ENCODE data around the gene ZNF460. TPM values are rescaled to one million over a fixed set of nuclear protein-coding genes. Genes with fewer than 3 reads are reported as not detected.

The ZNF460 gene
- total and polyA plus RNA-seq, 2 donors (not counting 1 experiment from before 2014, with no cell fraction given), result 8.4 to 90.5 TPM

DNA sequence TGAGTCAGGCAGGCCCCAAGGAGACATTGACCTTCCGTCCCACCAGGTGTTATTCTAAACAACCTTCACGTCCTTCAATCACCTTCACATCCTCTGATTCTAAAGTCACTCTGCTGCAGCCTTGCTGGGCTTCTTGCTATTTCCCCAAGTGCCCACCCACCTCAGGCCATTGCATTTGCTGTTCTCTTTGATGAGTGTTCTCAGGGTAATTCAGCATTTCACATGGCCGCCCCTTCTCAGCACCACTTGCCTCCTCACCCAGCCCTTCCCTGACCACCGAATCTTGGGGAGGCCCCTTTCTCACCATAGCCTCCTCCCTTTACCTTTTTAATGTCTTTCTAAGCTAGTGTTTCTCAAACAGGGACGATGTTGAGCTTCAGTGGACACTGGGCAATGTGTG is 35.2 kb upstream of the ZNF460 start:
- H3K4me3 Mint-ChIP-seq, result no peak overlapping the region
- H3K27ac Mint-ChIP-seq, result no peak overlapping the region
- TF ChIP-seq EZH2 (IDR thresholded peaks at IDR 0.05; ENCODE audit: borderline replicate concordance, insufficient read depth, low read depth, low read length, poor library complexity, severe bottlenecking), result no peak
- TF ChIP-seq, protein P1, sequence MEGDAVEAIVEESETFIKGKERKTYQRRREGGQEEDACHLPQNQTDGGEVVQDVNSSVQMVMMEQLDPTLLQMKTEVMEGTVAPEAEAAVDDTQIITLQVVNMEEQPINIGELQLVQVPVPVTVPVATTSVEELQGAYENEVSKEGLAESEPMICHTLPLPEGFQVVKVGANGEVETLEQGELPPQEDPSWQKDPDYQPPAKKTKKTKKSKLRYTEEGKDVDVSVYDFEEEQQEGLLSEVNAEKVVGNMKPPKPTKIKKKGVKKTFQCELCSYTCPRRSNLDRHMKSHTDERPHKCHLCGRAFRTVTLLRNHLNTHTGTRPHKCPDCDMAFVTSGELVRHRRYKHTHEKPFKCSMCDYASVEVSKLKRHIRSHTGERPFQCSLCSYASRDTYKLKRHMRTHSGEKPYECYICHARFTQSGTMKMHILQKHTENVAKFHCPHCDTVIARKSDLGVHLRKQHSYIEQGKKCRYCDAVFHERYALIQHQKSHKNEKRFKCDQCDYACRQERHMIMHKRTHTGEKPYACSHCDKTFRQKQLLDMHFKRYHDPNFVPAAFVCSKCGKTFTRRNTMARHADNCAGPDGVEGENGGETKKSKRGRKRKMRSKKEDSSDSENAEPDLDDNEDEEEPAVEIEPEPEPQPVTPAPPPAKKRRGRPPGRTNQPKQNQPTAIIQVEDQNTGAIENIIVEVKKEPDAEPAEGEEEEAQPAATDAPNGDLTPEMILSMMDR (IDR thresholded peaks at IDR 0.05), result no peak
- DNase-seq (no peak), ATAC-seq (ENCODE audit: low read depth) (no peak)
- no peak overlapping the region for H3K4me3 ChIP-seq (ENCODE audit: control extremely low read depth in 1 of 5, extremely low read depth in 1 of 5, insufficient read depth in 1 of 5, low read depth in 2 of 5, low read length in 4 of 5)
- H4K20me1 ChIP-seq (ENCODE audit: control insufficient read depth, insufficient read depth, low read length, poor library complexity, severe bottlenecking), result peaks cover 5% of the 10 kb centered on the region
- H3K9me3 Mint-ChIP-seq (ENCODE audit: insufficient read depth), result no peaks in the 10 kb centered on the region
- no peaks in the 10 kb centered on the region for H3K27me3 ChIP-seq (replicated peaks in 1 of 4; ENCODE audit: control extremely low read depth in 1 of 4, control insufficient read depth in 3 of 4, insufficient read depth in 4 of 4, low read length in 3 of 4)
- peaks cover 12 to 37% of the 10 kb centered on the region in 2 experiments for H3K36me3 ChIP-seq (replicated peaks in 1 of 2; ENCODE audit: control extremely low read depth in 1 of 2, control insufficient read depth in 1 of 2, extremely low read depth in 1 of 2, insufficient read depth in 2 of 2, low read length in 1 of 2)
- intact Hi-C loops (cut with micrococcal nuclease), result no loop called here
- H3K4me1 ChIP-seq (ENCODE audit: control insufficient read depth in 2 of 2, insufficient read depth in 2 of 2, low read length in 2 of 2), result peaks cover 16 to 17% of the 10 kb centered on the region in 2 donors
- H3K9me3 ChIP-seq (ENCODE audit: control extremely low read depth in 1 of 3, control insufficient read depth in 2 of 3, insufficient read depth in 1 of 3, low read length in 2 of 3), result no peaks in the 10 kb centered on the region
- peaks cover 33% of the 10 kb centered on the region for H3K4me1 Mint-ChIP-seq
- no peak overlapping the region for H3K27ac ChIP-seq (ENCODE audit: low read length in 2 of 2)
- CTCF ChIA-PET, result no interaction called here
- peaks cover 48% of the 10 kb centered on the region for H3K79me2 ChIP-seq (ENCODE audit: control insufficient read depth, insufficient read depth, low read length)
- 100% methylated on average over 1 of the region's 5 CpGs for WGBS (ENCODE audit: insufficient coverage)
- no peak overlapping the region for H3K4me2 ChIP-seq (replicated peaks; ENCODE audit: low read depth, low read length, poor library complexity, severe bottlenecking)
- no peak overlapping the region for H3K9ac ChIP-seq (ENCODE audit: low read length)
- POLR2A ChIA-PET, result no interaction called here
- H3K27me3 Mint-ChIP-seq, result no peaks in the 10 kb centered on the region
- no peak overlapping the region for H2AFZ ChIP-seq (ENCODE audit: insufficient read depth, low read depth, low read length, poor library complexity, severe bottlenecking)

DNA sequence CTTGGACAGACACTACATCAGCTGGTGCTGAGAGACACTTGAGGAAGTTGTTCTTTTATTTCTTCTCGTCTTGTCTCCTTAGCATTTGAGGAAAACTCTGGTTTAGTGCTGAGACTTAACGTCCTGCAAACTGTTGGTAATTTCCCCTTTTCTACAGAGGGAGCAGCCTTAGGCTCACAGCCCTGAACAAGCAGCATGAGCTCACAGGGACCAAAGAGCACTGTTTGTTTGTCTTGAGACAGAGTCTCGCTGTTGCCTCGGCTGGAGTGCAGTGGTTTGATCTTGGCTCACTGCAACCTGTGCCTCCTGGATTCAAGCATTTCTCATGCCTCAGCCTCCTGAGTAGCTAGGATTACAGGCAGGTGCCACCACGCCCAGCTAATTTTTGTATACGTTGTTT is 34.3 kb upstream of the ZNF460 start:
- no peak overlapping the region for H2AFZ ChIP-seq (ENCODE audit: insufficient read depth, low read depth, low read length, poor library complexity, severe bottlenecking)
- WGBS (ENCODE audit: insufficient coverage), result 94% methylated on average over 6 of the region's 6 CpGs
- DNase-seq, result no peak
- CTCF ChIA-PET, result no interaction called here
- H3K27ac ChIP-seq (ENCODE audit: low read length in 2 of 2), result no peak overlapping the region
- H3K4me3 ChIP-seq (ENCODE audit: control extremely low read depth in 1 of 5, extremely low read depth in 1 of 5, insufficient read depth in 1 of 5, low read depth in 2 of 5, low read length in 4 of 5), result no peak overlapping the region
- H3K9me3 Mint-ChIP-seq (ENCODE audit: insufficient read depth), result no peaks in the 10 kb centered on the region
- peaks cover 26% of the 10 kb centered on the region for H3K4me1 Mint-ChIP-seq
- no peak overlapping the region for H3K9ac ChIP-seq (ENCODE audit: low read length)
- peaks cover 5% of the 10 kb centered on the region for H4K20me1 ChIP-seq (ENCODE audit: control insufficient read depth, insufficient read depth, low read length, poor library complexity, severe bottlenecking)
- H3K4me2 ChIP-seq (replicated peaks; ENCODE audit: low read depth, low read length, poor library complexity, severe bottlenecking), result no peak overlapping the region
- H3K36me3 ChIP-seq (replicated peaks in 1 of 2; ENCODE audit: control extremely low read depth in 1 of 2, control insufficient read depth in 1 of 2, extremely low read depth in 1 of 2, insufficient read depth in 2 of 2, low read length in 1 of 2), result peaks cover 15 to 43% of the 10 kb centered on the region in 2 experiments
- intact Hi-C loops (cut with micrococcal nuclease), result no loop called here
- TF ChIP-seq, protein P1 (IDR thresholded peaks at IDR 0.05), result no peak
- TF ChIP-seq EZH2 (IDR thresholded peaks at IDR 0.05; ENCODE audit: borderline replicate concordance, insufficient read depth, low read depth, low read length, poor library complexity, severe bottlenecking), result no peak
- no peak overlapping the region for H3K27ac Mint-ChIP-seq
- H3K27me3 ChIP-seq (replicated peaks in 1 of 4; ENCODE audit: control extremely low read depth in 1 of 4, control insufficient read depth in 3 of 4, insufficient read depth in 4 of 4, low read length in 3 of 4), result no peaks in the 10 kb centered on the region
- peaks cover 12 to 15% of the 10 kb centered on the region in 2 donors for H3K4me1 ChIP-seq (ENCODE audit: control insufficient read depth in 2 of 2, insufficient read depth in 2 of 2, low read length in 2 of 2)
- ATAC-seq (ENCODE audit: low read depth), result no peak
- H3K9me3 ChIP-seq (ENCODE audit: control extremely low read depth in 1 of 3, control insufficient read depth in 2 of 3, insufficient read depth in 1 of 3, low read length in 2 of 3), result no peaks in the 10 kb centered on the region
- POLR2A ChIA-PET, result no interaction called here
- no peaks in the 10 kb centered on the region for H3K27me3 Mint-ChIP-seq
- H3K79me2 ChIP-seq (ENCODE audit: control insufficient read depth, insufficient read depth, low read length), result peaks cover 45% of the 10 kb centered on the region
- H3K4me3 Mint-ChIP-seq, result no peak overlapping the region
